Measurements from ENCODE around the gene L3MBTL2.

- TF ChIP-seq CTCF (IDR thresholded peaks at IDR 0.05) (no peak), ATF3 (CRISPR knock-in tag; conservative IDR thresholded peaks at IDR 0.05) (no peak), NFYB (CRISPR knock-in tag; conservative IDR thresholded peaks at IDR 0.05; ENCODE audit: low read depth) (no peak), ZNF232 (CRISPR knock-in tag; IDR thresholded peaks at IDR 0.05) (no peak), AFF4 (CRISPR knock-in tag; IDR thresholded peaks at IDR 0.05; ENCODE audit: borderline replicate concordance) (no peak), ZNF263 (CRISPR knock-in tag; IDR thresholded peaks at IDR 0.05; ENCODE audit: low read depth) (no peak), FOXK1 (CRISPR knock-in tag; IDR thresholded peaks at IDR 0.05) (no peak), FOXP4 (CRISPR knock-in tag; IDR thresholded peaks at IDR 0.05) (no peak), CREB1 (CRISPR knock-in tag; IDR thresholded peaks at IDR 0.05) (no peak), ZNF396 (CRISPR knock-in tag; IDR thresholded peaks at IDR 0.05; ENCODE audit: borderline replicate concordance) (no peak), SMAD3 (CRISPR knock-in tag; IDR thresholded peaks at IDR 0.05; ENCODE audit: borderline replicate concordance) (no peak), FOXJ3 (CRISPR knock-in tag; IDR thresholded peaks at IDR 0.05; ENCODE audit: borderline replicate concordance) (no peak), GTF2I (CRISPR knock-in tag; conservative IDR thresholded peaks at IDR 0.05) (no peak), STAT6 (CRISPR knock-in tag; conservative IDR thresholded peaks at IDR 0.05; ENCODE audit: low read depth) (no peak)
Observed at GRCh38 chr22:41223535-41223934, 18.4 kb downstream of the L3MBTL2 start.
